Measurements from ENCODE around the gene SIRT2. TPM values are rescaled to one million over a fixed set of nuclear protein-coding genes. Genes with fewer than 3 reads are reported as not detected.

SIRT2 gene
- total RNA-seq, 1 experiment from 2014 or later = 15.4 TPM

DNA sequence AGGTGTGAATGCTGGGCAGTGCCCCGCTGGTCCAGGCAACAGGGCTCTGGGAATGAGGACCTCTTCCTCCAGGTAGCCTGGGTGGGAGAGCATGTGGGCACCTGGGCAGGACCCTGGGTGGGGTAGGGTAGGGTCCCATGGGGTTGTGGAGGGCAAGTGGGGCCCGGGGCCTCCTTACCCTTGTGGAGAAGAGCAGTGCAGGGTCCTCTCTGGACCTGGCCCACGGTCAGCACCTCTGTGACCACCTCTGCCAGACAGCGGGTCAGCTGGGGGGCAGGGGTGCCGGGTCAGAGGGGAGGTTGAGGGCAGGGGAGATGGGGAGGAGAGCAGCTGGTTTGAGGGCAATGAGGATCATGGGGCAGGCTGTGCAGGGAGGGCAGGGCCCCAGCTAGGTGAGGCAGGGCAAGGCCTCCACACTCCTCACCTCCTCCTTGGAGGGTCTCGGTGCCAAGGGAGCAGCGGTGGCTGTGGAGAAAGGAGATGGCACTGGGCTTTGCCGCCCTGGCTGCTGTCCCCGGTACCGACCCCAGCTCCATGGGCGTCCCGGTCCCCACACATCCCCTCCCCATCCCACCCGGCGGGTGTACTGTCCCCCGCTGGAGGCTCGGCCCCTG is 12.1 kb upstream of the SIRT2 start:
- H3K9me3 ChIP-seq (ENCODE audit: control insufficient read depth in 1 of 2, insufficient read depth in 1 of 2, low read depth in 1 of 2, low read length in 2 of 2) = no peaks in the 10 kb centered on the region
- no peak overlapping the region for H3K4me2 ChIP-seq (ENCODE audit: low read length)
- intact Hi-C loops (cut with micrococcal nuclease) = no loop called here
- ChIA-PET POLR2A (no interaction called here), CTCF (no interaction called here), RAD21 (ENCODE audit: low non-redundant PET in 1 of 2, low total read pairs in 2 of 2, uncharacterized antibody in 2 of 2, unreplicated experiment in 2 of 2) (no interaction called here)
- H3K36me3 ChIP-seq (ENCODE audit: control insufficient read depth in 1 of 2, insufficient read depth in 2 of 2, low read length in 2 of 2) = 0 out of 4 replicates have a peak, but pooled peaks cover 0 to 9% of the 10 kb centered on the region in 2 experiments
- no peaks in the 10 kb centered on the region for H3K4me1 ChIP-seq (ENCODE audit: control insufficient read depth in 1 of 2, insufficient read depth in 2 of 2, low read length in 2 of 2)
- H3K9ac ChIP-seq (ENCODE audit: low read length) = no peak overlapping the region
- no TSS peak for BruUV-seq (replicated peaks)
- DNase-seq (ENCODE audit: low read depth, low spot score) = no peak
- no peaks in the 10 kb centered on the region for H3K9me2 ChIP-seq (ENCODE audit: insufficient read depth)
- H2AFZ ChIP-seq (ENCODE audit: low read depth, low read length, poor library complexity, severe bottlenecking) = no peak overlapping the region
- no peaks in the 10 kb centered on the region for H3K79me2 ChIP-seq (ENCODE audit: insufficient read depth, low read length)
- no peak for ATAC-seq
- H3K27ac ChIP-seq (ENCODE audit: low read depth, low read length) = no peak overlapping the region
- TF ChIP-seq POLR2A (IDR thresholded peaks at IDR 0.05; ENCODE audit: borderline replicate concordance, extremely low read depth, insufficient read depth, insufficient read length) (no peak), ZBTB33 (IDR thresholded peaks at IDR 0.05; ENCODE audit: extremely low read depth, insufficient replicate concordance, low read length) (no peak), ELF1 (IDR thresholded peaks at IDR 0.05; ENCODE audit: borderline replicate concordance, low read depth) (no peak), ATF3 (IDR thresholded peaks at IDR 0.05) (no peak), SP1 (IDR thresholded peaks at IDR 0.05; ENCODE audit: low read depth) (no peak), CBX3 (IDR thresholded peaks at IDR 0.05; ENCODE audit: low read depth) (no peak), ZNF274 (IDR thresholded peaks at IDR 0.05; ENCODE audit: low read depth, low read length) (no peak)
- TF ChIP-seq, protein P1, sequence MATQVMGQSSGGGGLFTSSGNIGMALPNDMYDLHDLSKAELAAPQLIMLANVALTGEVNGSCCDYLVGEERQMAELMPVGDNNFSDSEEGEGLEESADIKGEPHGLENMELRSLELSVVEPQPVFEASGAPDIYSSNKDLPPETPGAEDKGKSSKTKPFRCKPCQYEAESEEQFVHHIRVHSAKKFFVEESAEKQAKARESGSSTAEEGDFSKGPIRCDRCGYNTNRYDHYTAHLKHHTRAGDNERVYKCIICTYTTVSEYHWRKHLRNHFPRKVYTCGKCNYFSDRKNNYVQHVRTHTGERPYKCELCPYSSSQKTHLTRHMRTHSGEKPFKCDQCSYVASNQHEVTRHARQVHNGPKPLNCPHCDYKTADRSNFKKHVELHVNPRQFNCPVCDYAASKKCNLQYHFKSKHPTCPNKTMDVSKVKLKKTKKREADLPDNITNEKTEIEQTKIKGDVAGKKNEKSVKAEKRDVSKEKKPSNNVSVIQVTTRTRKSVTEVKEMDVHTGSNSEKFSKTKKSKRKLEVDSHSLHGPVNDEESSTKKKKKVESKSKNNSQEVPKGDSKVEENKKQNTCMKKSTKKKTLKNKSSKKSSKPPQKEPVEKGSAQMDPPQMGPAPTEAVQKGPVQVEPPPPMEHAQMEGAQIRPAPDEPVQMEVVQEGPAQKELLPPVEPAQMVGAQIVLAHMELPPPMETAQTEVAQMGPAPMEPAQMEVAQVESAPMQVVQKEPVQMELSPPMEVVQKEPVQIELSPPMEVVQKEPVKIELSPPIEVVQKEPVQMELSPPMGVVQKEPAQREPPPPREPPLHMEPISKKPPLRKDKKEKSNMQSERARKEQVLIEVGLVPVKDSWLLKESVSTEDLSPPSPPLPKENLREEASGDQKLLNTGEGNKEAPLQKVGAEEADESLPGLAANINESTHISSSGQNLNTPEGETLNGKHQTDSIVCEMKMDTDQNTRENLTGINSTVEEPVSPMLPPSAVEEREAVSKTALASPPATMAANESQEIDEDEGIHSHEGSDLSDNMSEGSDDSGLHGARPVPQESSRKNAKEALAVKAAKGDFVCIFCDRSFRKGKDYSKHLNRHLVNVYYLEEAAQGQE (IDR thresholded peaks at IDR 0.05; ENCODE audit: low read depth) = no peak
- H3K4me3 ChIP-seq (replicated peaks in 1 of 2; ENCODE audit: low read depth in 1 of 2, low read length in 2 of 2) = no peak overlapping the region
- H3K27me3 ChIP-seq (ENCODE audit: insufficient read depth, low read length) = no peaks in the 10 kb centered on the region
- H4K20me1 ChIP-seq (ENCODE audit: insufficient read depth) = no peaks in the 10 kb centered on the region

Data from HCT116 (cell line).